WTC11 (cell line): ENCODE data around the gene CLDND2. TPM values are rescaled to one million over a fixed set of nuclear protein-coding genes. Genes with fewer than 3 reads are reported as not detected.

Experiments
- ATAC-seq: fragments of 200-7000 bp; cut with Tn5 transposase; 2 replicates; pipeline ENCODE4 v1.10.0; 2021; ENCODE audit warnings: mild to moderate bottlenecking, moderate library complexity
- CTCF ChIA-PET: fragments of 300-600 bp; sonication (Branson Sonifier 250); formaldehyde crosslinking; loops from one replicate; lab custom pipeline; 2021; ENCODE audit warnings: antibody characterized with exemption; lab: Charles Lee
- POLR2A ChIA-PET: fragments of 350-600 bp; sonication (Branson Sonifier 250); formaldehyde crosslinking; loops from one replicate; lab custom pipeline; 2021; ENCODE audit warnings: antibody characterized with exemption; lab: Charles Lee
- DNase-seq: peaks from one replicate; pipeline ENCODE4 v3.0.0; 2021; ENCODE audit warnings: low spot score
- H3K27ac Mint-ChIP-seq: 2 replicates; pipeline ENCODE4 v1.8.0; 2021; ENCODE audit warnings: mixed read lengths
- H3K27me3 Mint-ChIP-seq: 2 replicates; pipeline ENCODE4 v1.8.0; 2021; ENCODE audit warnings: low read depth, mild to moderate bottlenecking, moderate library complexity, mixed read lengths
- H3K36me3 Mint-ChIP-seq: 2 replicates; pipeline ENCODE4 v1.8.0; 2021; ENCODE audit warnings: mixed read lengths
- H3K4me1 Mint-ChIP-seq: 2 replicates; pipeline ENCODE4 v1.8.0; 2022; ENCODE audit warnings: mixed read lengths
- H3K4me3 Mint-ChIP-seq: 2 replicates; pipeline ENCODE4 v1.8.0; 2021; ENCODE audit warnings: mild to moderate bottlenecking, moderate library complexity, mixed read lengths
- H3K9me3 Mint-ChIP-seq: 2 replicates; pipeline ENCODE4 v1.8.0; 2021; ENCODE audit warnings: mixed read lengths
- ATF6 ChIP-seq: sonication (generic); formaldehyde crosslinking; IDR thresholded peaks from 2 replicates; pipeline ENCODE4 v1.8.1; 2023; ENCODE audit warnings: mild to moderate bottlenecking, missing genetic modification reagents
- CREM ChIP-seq: sonication (generic); formaldehyde crosslinking; IDR thresholded peaks from 2 replicates; pipeline ENCODE4 v1.8.1; 2022; ENCODE audit warnings: mild to moderate bottlenecking, missing genetic modification reagents, moderate library complexity
- EMX1 ChIP-seq: fragments of 250-450 bp; sonication (Bioruptor Pico); IDR thresholded peaks from 2 replicates; pipeline ENCODE4 v1.8.0; 2021; ENCODE audit warnings: mild to moderate bottlenecking
- ERG ChIP-seq: fragments of 250-450 bp; sonication (Bioruptor Pico); IDR thresholded peaks from 2 replicates; pipeline ENCODE4 v1.8.0; 2021; ENCODE audit warnings: mild to moderate bottlenecking
- FOXK1 ChIP-seq: sonication (generic); formaldehyde crosslinking; IDR thresholded peaks from 2 replicates; pipeline ENCODE4 v1.8.0; 2022; ENCODE audit warnings: mild to moderate bottlenecking, moderate library complexity, missing genetic modification reagents
- GABPB1 ChIP-seq: sonication (generic); formaldehyde crosslinking; IDR thresholded peaks from 2 replicates; pipeline ENCODE4 v1.8.1; 2023; ENCODE audit warnings: mild to moderate bottlenecking, missing genetic modification reagents
- JUN ChIP-seq: sonication (generic); formaldehyde crosslinking; IDR thresholded peaks from 2 replicates; pipeline ENCODE4 v1.8.0; 2023; ENCODE audit warnings: mild to moderate bottlenecking, missing genetic modification reagents
- MAX ChIP-seq: sonication (generic); formaldehyde crosslinking; IDR thresholded peaks from 2 replicates; pipeline ENCODE4 v1.8.0; 2022; ENCODE audit warnings: mild to moderate bottlenecking, missing genetic modification reagents
- MXD4 ChIP-seq: fragments of 250-450 bp; sonication (Bioruptor Pico); IDR thresholded peaks from 2 replicates; pipeline ENCODE4 v1.8.0; 2021; ENCODE audit warnings: mild to moderate bottlenecking, moderate library complexity, borderline replicate concordance
- NR3C1 ChIP-seq: sonication (generic); formaldehyde crosslinking; conservative IDR thresholded peaks from 2 replicates; pipeline ENCODE4 v1.8.1; 2023; ENCODE audit warnings: low read depth, mild to moderate bottlenecking, missing genetic modification reagents
- PRDM15 ChIP-seq: sonication (generic); formaldehyde crosslinking; IDR thresholded peaks from 2 replicates; pipeline ENCODE4 v1.8.0; 2022; ENCODE audit warnings: missing genetic modification reagents
- RELA ChIP-seq: sonication (generic); formaldehyde crosslinking; IDR thresholded peaks from 2 replicates; pipeline ENCODE4 v1.8.1; 2022; ENCODE audit warnings: missing genetic modification reagents, mild to moderate bottlenecking, borderline replicate concordance
- RORB ChIP-seq: fragments of 250-450 bp; sonication (Bioruptor Pico); IDR thresholded peaks from 2 replicates; pipeline ENCODE4 v1.9.0; 2021; ENCODE audit warnings: mild to moderate bottlenecking
- TEAD1 ChIP-seq: sonication (generic); formaldehyde crosslinking; IDR thresholded peaks from 2 replicates; pipeline ENCODE4 v1.8.0; 2022; ENCODE audit warnings: mild to moderate bottlenecking, missing genetic modification reagents
- ZNF121 ChIP-seq: sonication (generic); formaldehyde crosslinking; IDR thresholded peaks from 2 replicates; pipeline ENCODE4 v1.8.0; 2023; ENCODE audit warnings: missing genetic modification reagents
- ZNF281 ChIP-seq: sonication (generic); formaldehyde crosslinking; IDR thresholded peaks from 2 replicates; pipeline ENCODE4 v1.8.0; 2023; ENCODE audit warnings: mild to moderate bottlenecking, missing genetic modification reagents
- ZNF396 ChIP-seq: fragments of 250-450 bp; sonication (Bioruptor Pico); IDR thresholded peaks from 2 replicates; pipeline ENCODE4 v1.8.0; 2021; ENCODE audit warnings: mild to moderate bottlenecking, moderate library complexity, borderline replicate concordance
- ZNF425 ChIP-seq: fragments of 250-450 bp; sonication (Bioruptor Pico); conservative IDR thresholded peaks from 2 replicates; pipeline ENCODE4 v1.9.0; 2021; ENCODE audit warnings: mild to moderate bottlenecking
- total RNA-seq: library from RNA; stranded (reverse); gene quantifications from 3 replicates; pipeline ENCODE4 v1.2.3, GENCODE V29; 2021

The CLDND2 gene
- total RNA-seq, 1 experiment from 2014 or later = 1.7 TPM

- no peak for TF ChIP-seq ZNF425 (CRISPR knock-in tag)
- no peak for TF ChIP-seq MXD4
Measured at GRCh38 chr19:51394050-51394836, 25.4 kb upstream of the CLDND2 start (continued).

- Mint-ChIP-seq H3K36me3 (no peaks in the 10 kb centered on the region), H3K4me3 (peak overlapping the region; percentile 52), H3K4me1 (peaks cover 42% of the 10 kb centered on the region), H3K9me3 (no peaks in the 10 kb centered on the region), H3K27me3 (no peaks in the 10 kb centered on the region), H3K27ac (no peak overlapping the region)
- ATAC-seq (no peak), DNase-seq (no peak)
- TF ChIP-seq MXD4 = no peak
- no peak for TF ChIP-seq NR3C1 (CRISPR knock-in tag)
- no peak for TF ChIP-seq JUN (CRISPR knock-in tag)
- no peak for TF ChIP-seq ERG (CRISPR knock-in tag)
- TF ChIP-seq FOXK1 (CRISPR knock-in tag) = no peak
- TF ChIP-seq ATF6 = no peak
- no peak for TF ChIP-seq PRDM15 (CRISPR knock-in tag)
- ChIA-PET POLR2A (no interaction called here), CTCF (interaction anchor here (1.5 kb wide), 1 partner anchor 29 kb away, joined by 3 read pairs; no protein-coding TSS in a partner anchor)
Measured at GRCh38 chr19:51392701-51393100, 23.9 kb upstream of the CLDND2 start.

GRCh38 chr19:51391073-51391611 is 22.3 kb upstream of the CLDND2 start:
- H3K4me3 Mint-ChIP-seq = peak overlapping the region; percentile 57
- CTCF ChIA-PET = interaction anchor here (0.7 to 1.6 kb wide), 10 partner anchors 10 to 266 kb away, joined by 3 to 11 read pairs (median 4); partner anchors contain the start of gene CLDND2
- H3K27ac Mint-ChIP-seq = peak overlapping the region; percentile 77

More at GRCh38 chr19:51391073-51391611, 22.3 kb upstream of the CLDND2 start:
- POLR2A ChIA-PET = interaction anchor here (0.5 to 1.0 kb wide), 4 partner anchors 24 to 52 kb away, joined by 3 to 13 read pairs (median 4); partner anchors contain the start of genes ETFB and VSIG10L
- ATAC-seq (no peak), DNase-seq (no peak)
- Mint-ChIP-seq H3K36me3 (no peaks in the 10 kb centered on the region), H3K9me3 (no peaks in the 10 kb centered on the region), H3K4me1 (peaks cover 33% of the 10 kb centered on the region), H3K27me3 (no peaks in the 10 kb centered on the region; the same call in 1 of the 2 replicates)
- TF ChIP-seq ZNF281 (CRISPR knock-in tag) (no peak), ZNF396 (CRISPR knock-in tag) (no peak), MAX (CRISPR knock-in tag) (no peak), RORB (CRISPR knock-in tag) (no peak), TEAD1 (CRISPR knock-in tag) (no peak), ZNF121 (CRISPR knock-in tag) (no peak), EMX1 (no peak), RELA (CRISPR knock-in tag) (no peak), GABPB1 (CRISPR knock-in tag) (no peak), CREM (CRISPR knock-in tag) (no peak)
